Gastrocnemius medialis (tissue), 4 donors: ENCODE data around the gene NKRF. TPM values are rescaled to one million over a fixed set of nuclear protein-coding genes. Genes with fewer than 3 reads are reported as not detected.
"Not testable (repeated sequence)": the region's sequence is repeated elsewhere in the genome, so short reads cannot be mapped to it uniquely, and the experiment has no call there.

Experiments
- ATAC-seq, 2 donors: fragments of 150-250 bp; one replicate each; pipeline ENCODE4 v1.9.1; 2016
- DNase-seq, 2 donors: peaks; one replicate each; pipeline ENCODE4 v3.0.0-alpha.2; 2019
- H3K27ac ChIP-seq, 4 donors: fragments of 200-600 bp; sonication (generic); 1 replicate in 1 of 4; 2 replicates in 3 of 4; pipeline ENCODE4 v1.5.1; 2016 to 2018; ENCODE audit warnings: mild to moderate bottlenecking in 2 of 4, moderate library complexity in 1 of 4
- H3K27me3 ChIP-seq, 3 donors: fragments of 200-600 bp; sonication (generic) in 2 of 3; 1 replicate in 1 of 3; 2 replicates in 2 of 3; pipeline versions ENCODE4 v1.5.1 to v1.6.0; 2016 to 2019; ENCODE audit warnings: mild to moderate bottlenecking in 1 of 3, moderate library complexity in 1 of 3
- H3K36me3 ChIP-seq, 2 donors: fragments of 200-600 bp; sonication (generic) in 1 of 2; one replicate each; pipeline ENCODE4 v1.5.1; 2017 to 2018
- H3K4me1 ChIP-seq, 2 donors: fragments of 200-600 bp; sonication (generic) in 1 of 2; one replicate each; pipeline ENCODE4 v1.5.1; 2016 to 2017; ENCODE audit warnings: mild to moderate bottlenecking in 2 of 2
- H3K4me3 ChIP-seq, 4 donors: fragments of 200-600 bp; sonication (generic) in 3 of 4; 1 replicate in 1 of 4; 2 replicates in 3 of 4; pipeline ENCODE4 v1.5.1; 2016 to 2019; ENCODE audit warnings: mild to moderate bottlenecking in 2 of 4
- H3K9me3 ChIP-seq, 3 donors: fragments of 200-600 bp; sonication (generic) in 2 of 3; 1 replicate in 1 of 3; 2 replicates in 2 of 3; pipeline ENCODE4 v1.5.1; 2016 to 2019
- CTCF ChIP-seq, 5 experiments: fragments of 450-650 bp in 3 of 5; fragments of 200-600 bp in 2 of 5; sonication (generic) in 2 of 5; IDR thresholded peaks in 4 of 5; conservative IDR thresholded peaks in 1 of 5; 1 replicate in 4 of 5; 2 replicates in 1 of 5; pipeline ENCODE4 v1.5.1; 2016 to 2019; ENCODE audit warnings: antibody characterized with exemption in 5 of 5, mild to moderate bottlenecking in 3 of 5, moderate library complexity in 3 of 5
- POLR2A ChIP-seq, 2 donors: fragments of 450-650 bp; IDR thresholded peaks; one replicate each; pipeline ENCODE4 v1.6.1; 2017; ENCODE audit warnings: antibody characterized with exemption in 2 of 2, mild to moderate bottlenecking in 2 of 2, moderate library complexity in 2 of 2
- in situ Hi-C, 4 donors: fragments of 200-750 bp; cut with MboI; loops; one replicate each; pipeline versions ENCODE4 v1.15.0 to v1.8.0; 2017; ENCODE audit warnings: low sequenced_read_pairs in 4 of 4
- intact Hi-C: fragments of 100-400 bp; cut with DNase I; formaldehyde crosslinking; loops from one replicate; pipeline ENCODE4 v1.15.1; 2023; ENCODE audit warnings: low total_unique reads
- total RNA-seq, 4 donors: library from RNA; depleted of rRNA; stranded (reverse); fragments of >200 nt; gene quantifications; one replicate each; pipeline versions ENCODE4 v1.1.0 to v1.2.3, GENCODE V29; 2016

The NKRF gene
- total RNA-seq, 4 donors from 2014 or later = 2.5 to 5.1 (median 4.3) TPM

GRCh38 chrX:119640731-119641170 is 34.5 kb upstream of the NKRF start:
- no peaks in the 10 kb centered on the region for H3K36me3 ChIP-seq
- no peak overlapping the region for H3K27ac ChIP-seq
- TF ChIP-seq POLR2A (IDR thresholded peaks at IDR 0.05) = no peak
- no peak for TF ChIP-seq CTCF (IDR thresholded peaks at IDR 0.05 in 4 of 5, conservative IDR thresholded peaks at IDR 0.05 in 1 of 5)
- H3K4me1 ChIP-seq = no peaks in the 10 kb centered on the region
- DNase-seq (no peak), ATAC-seq (no peak)
- in situ Hi-C loops = no loop called here
- H3K4me3 ChIP-seq = no peak overlapping the region
- H3K9me3 ChIP-seq = no peaks in the 10 kb centered on the region
- intact Hi-C loops = no loop called here
- H3K27me3 ChIP-seq = no peaks in the 10 kb centered on the region

GRCh38 chrX:119638725-119639471 is 32.7 kb upstream of the NKRF start:
- Histone ChIP-seq H3K27me3 (no peaks in the 10 kb centered on the region), H3K27ac (no peak overlapping the region), H3K4me3 (no peak overlapping the region), H3K4me1 (no peaks in the 10 kb centered on the region), H3K36me3 (no peaks in the 10 kb centered on the region), H3K9me3 (no peaks in the 10 kb centered on the region)
- no peak for ATAC-seq
- intact Hi-C loops (no loop called here), in situ Hi-C loops (no loop called here)
- TF ChIP-seq POLR2A (IDR thresholded peaks at IDR 0.05) (no peak), CTCF (IDR thresholded peaks at IDR 0.05 in 4 of 5, conservative IDR thresholded peaks at IDR 0.05 in 1 of 5) (no peak)
- DNase-seq = no peak

DNA sequence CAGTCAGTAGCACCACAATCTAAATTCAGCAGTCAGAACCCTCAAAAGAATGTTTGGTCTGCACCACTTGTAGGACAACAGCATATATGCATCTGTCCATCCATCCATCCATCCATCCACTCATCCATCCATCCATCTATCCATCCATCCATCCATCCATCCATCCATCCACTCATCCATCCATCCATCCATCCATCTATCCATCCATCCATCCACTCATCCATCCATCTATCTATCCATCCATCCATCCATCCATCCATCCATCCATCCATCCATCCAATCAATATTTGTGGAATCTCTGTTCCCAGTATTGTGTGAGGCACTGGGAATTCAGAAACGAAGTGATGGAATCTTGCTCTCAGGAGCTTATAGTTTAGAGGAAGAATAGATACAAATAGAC is 31.2 kb upstream of the NKRF start:
- H3K27me3 ChIP-seq, DNase-seq, in situ Hi-C loops, ATAC-seq, H3K4me1 ChIP-seq, H3K36me3 ChIP-seq, H3K9me3 ChIP-seq, intact Hi-C loops, H3K27ac ChIP-seq, H3K4me3 ChIP-seq: not testable (repeated sequence)

DNA sequence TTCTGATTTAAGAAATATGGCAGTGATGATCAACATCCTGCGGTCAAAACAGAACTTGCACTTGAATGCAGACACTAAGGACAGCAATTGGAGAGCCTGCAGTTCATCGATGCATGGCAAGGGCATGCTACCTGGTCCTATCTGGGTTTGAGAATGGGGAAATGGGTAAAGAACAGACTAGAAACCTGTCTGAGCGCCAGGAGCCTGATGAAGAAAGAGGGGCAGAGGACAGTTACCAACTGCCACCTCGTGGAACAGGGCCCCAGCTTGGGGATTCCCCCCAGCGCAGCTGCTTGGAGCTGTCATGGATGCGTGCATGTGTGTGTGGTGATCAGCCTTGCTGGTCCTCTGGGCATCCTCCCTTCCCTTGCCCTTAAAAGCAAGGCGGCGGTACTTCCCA is 30.2 kb upstream of the NKRF start:
- Histone ChIP-seq H3K36me3 (no peaks in the 10 kb centered on the region), H3K4me1 (no peaks in the 10 kb centered on the region), H3K9me3 (no peaks in the 10 kb centered on the region), H3K4me3 (no peak overlapping the region), H3K27me3 (no peaks in the 10 kb centered on the region), H3K27ac (no peak overlapping the region)
- in situ Hi-C loops (no loop called here), intact Hi-C loops (no loop called here)
- TF ChIP-seq CTCF (IDR thresholded peaks at IDR 0.05 in 4 of 5, conservative IDR thresholded peaks at IDR 0.05 in 1 of 5) (no peak), POLR2A (IDR thresholded peaks at IDR 0.05) (no peak)
- ATAC-seq = no peak
- DNase-seq = no peak

- Histone ChIP-seq H3K27me3 (no peaks in the 10 kb centered on the region), H3K9me3 (no peaks in the 10 kb centered on the region), H3K4me1 (no peaks in the 10 kb centered on the region), H3K4me3 (no peak overlapping the region), H3K27ac (no peak overlapping the region), H3K36me3 (no peaks in the 10 kb centered on the region)
- intact Hi-C loops = no loop called here
- no peak for ATAC-seq
- TF ChIP-seq POLR2A (IDR thresholded peaks at IDR 0.05) = no peak
- TF ChIP-seq CTCF (IDR thresholded peaks at IDR 0.05 in 4 of 5, conservative IDR thresholded peaks at IDR 0.05 in 1 of 5) = no peak
- DNase-seq = no peak
- in situ Hi-C loops = no loop called here
Measured at GRCh38 chrX:119635799-119636198, 29.6 kb upstream of the NKRF start.
